ENCODE results near the gene CPSF3. TPM values are rescaled to one million over a fixed set of nuclear protein-coding genes. Genes with fewer than 3 reads are reported as not detected.

Gene CPSF3
- total RNA-seq, 2 donors from 2014 or later, result 46.6 to 58.4 TPM

- DNase-seq (ENCODE audit: low spot score) (no peak), ATAC-seq (no peak)
- H3K4me3 Mint-ChIP-seq, result no peak overlapping the region
- H3K27me3 Mint-ChIP-seq, result no peaks in the 10 kb centered on the region
- no peaks in the 10 kb centered on the region for H3K4me1 Mint-ChIP-seq (ENCODE audit: low read depth in 2 of 2)
- H3K9me3 Mint-ChIP-seq, result no peaks in the 10 kb centered on the region
- H3K36me3 Mint-ChIP-seq, result no peaks in the 10 kb centered on the region
- no peak overlapping the region for H3K27ac Mint-ChIP-seq
Observed at GRCh38 chr2:9401646-9402371, 21.6 kb upstream of the CPSF3 start.

GRCh38 chr2:9403924-9404323, 19.5 kb upstream of the CPSF3 start:
- no peaks in the 10 kb centered on the region for H3K27me3 Mint-ChIP-seq
- no peak overlapping the region for H3K4me3 Mint-ChIP-seq
- no peak for ATAC-seq
- no peaks in the 10 kb centered on the region for H3K9me3 Mint-ChIP-seq
- no peaks in the 10 kb centered on the region for H3K4me1 Mint-ChIP-seq (ENCODE audit: low read depth in 2 of 2)
- H3K27ac Mint-ChIP-seq, result no peak overlapping the region
- DNase-seq (ENCODE audit: low spot score), result no peak
- H3K36me3 Mint-ChIP-seq, result no peaks in the 10 kb centered on the region

- ATAC-seq (no peak), DNase-seq (ENCODE audit: low spot score) (no peak)
- Mint-ChIP-seq H3K27ac (no peak overlapping the region), H3K4me3 (no peak overlapping the region), H3K4me1 (ENCODE audit: low read depth in 2 of 2) (no peaks in the 10 kb centered on the region), H3K9me3 (no peaks in the 10 kb centered on the region), H3K36me3 (no peaks in the 10 kb centered on the region), H3K27me3 (no peaks in the 10 kb centered on the region)
Observed at GRCh38 chr2:9404451-9404850, 19.0 kb upstream of the CPSF3 start.

GRCh38 chr2:9405636-9406035, 17.8 kb upstream of the CPSF3 start:
- ATAC-seq (no peak), DNase-seq (ENCODE audit: low spot score) (no peak)
- Mint-ChIP-seq H3K27ac (no peak overlapping the region), H3K4me1 (ENCODE audit: low read depth in 2 of 2) (peaks cover 0 to under 1% of the 10 kb centered on the region in 2 donors), H3K4me3 (no peak overlapping the region), H3K36me3 (peaks cover under 1% of the 10 kb centered on the region), H3K9me3 (no peaks in the 10 kb centered on the region), H3K27me3 (no peaks in the 10 kb centered on the region)

- Mint-ChIP-seq H3K27ac (no peak overlapping the region), H3K27me3 (no peaks in the 10 kb centered on the region), H3K36me3 (peaks cover 6% of the 10 kb centered on the region), H3K4me1 (ENCODE audit: low read depth in 2 of 2) (peaks cover 0 to 4% of the 10 kb centered on the region in 2 donors), H3K4me3 (no peak overlapping the region), H3K9me3 (no peaks in the 10 kb centered on the region)
- ATAC-seq, result no peak
- DNase-seq (ENCODE audit: low spot score), result no peak
Observed at GRCh38 chr2:9406529-9407362, 16.7 kb upstream of the CPSF3 start.

- Mint-ChIP-seq H3K4me3 (no peak overlapping the region), H3K9me3 (no peaks in the 10 kb centered on the region), H3K36me3 (peaks cover 6% of the 10 kb centered on the region), H3K4me1 (ENCODE audit: low read depth in 2 of 2) (peaks cover 0 to 4% of the 10 kb centered on the region in 2 donors), H3K27ac (no peak overlapping the region), H3K27me3 (no peaks in the 10 kb centered on the region)
- no peak for ATAC-seq
- DNase-seq (ENCODE audit: low spot score), result no peak
Observed at GRCh38 chr2:9407363-9407811, 16.1 kb upstream of the CPSF3 start.

- Mint-ChIP-seq H3K36me3 (peaks cover 6% of the 10 kb centered on the region), H3K9me3 (no peaks in the 10 kb centered on the region)
Observed at GRCh38 chr2:9408641-9409151, 14.8 kb upstream of the CPSF3 start.

GRCh38 chr2:9410108-9410507, 13.3 kb upstream of the CPSF3 start:
- Mint-ChIP-seq H3K36me3 (peaks cover 12% of the 10 kb centered on the region), H3K4me1 (ENCODE audit: low read depth in 2 of 2) (peaks cover 11 to 15% of the 10 kb centered on the region in 2 donors), H3K27ac (no peak overlapping the region), H3K4me3 (no peak overlapping the region), H3K9me3 (no peaks in the 10 kb centered on the region), H3K27me3 (no peaks in the 10 kb centered on the region)
- ATAC-seq (peak in 1 of 2 donors; percentile 36), DNase-seq (ENCODE audit: low spot score) (no peak)

More at GRCh38 chr2:9408641-9409151, 14.8 kb upstream of the CPSF3 start:
- Mint-ChIP-seq H3K27me3 (no peaks in the 10 kb centered on the region), H3K4me3 (no peak overlapping the region), H3K4me1 (ENCODE audit: low read depth in 2 of 2) (peaks cover under 1 to 5% of the 10 kb centered on the region in 2 donors), H3K27ac (no peak overlapping the region)
- ATAC-seq (no peak), DNase-seq (ENCODE audit: low spot score) (no peak)

- H3K27me3 Mint-ChIP-seq, result no peaks in the 10 kb centered on the region
Observed at GRCh38 chr2:9412781-9413180, 10.7 kb upstream of the CPSF3 start.

GRCh38 chr2:9415516-9416169, 7.8 kb upstream of the CPSF3 start:
- no peak for ATAC-seq
- H3K27ac Mint-ChIP-seq, result no peak overlapping the region
- no peaks in the 10 kb centered on the region for H3K27me3 Mint-ChIP-seq
- no peak overlapping the region for H3K4me3 Mint-ChIP-seq
- H3K4me1 Mint-ChIP-seq (ENCODE audit: low read depth in 2 of 2), result peaks cover 40 to 48% of the 10 kb centered on the region in 2 donors
- peaks cover 28% of the 10 kb centered on the region for H3K36me3 Mint-ChIP-seq
- H3K9me3 Mint-ChIP-seq, result no peaks in the 10 kb centered on the region
- DNase-seq (ENCODE audit: low spot score), result no peak

More at GRCh38 chr2:9412781-9413180, 10.7 kb upstream of the CPSF3 start:
- Mint-ChIP-seq H3K27ac (no peak overlapping the region), H3K36me3 (peaks cover 19% of the 10 kb centered on the region), H3K4me1 (ENCODE audit: low read depth in 2 of 2) (peaks cover 28 to 30% of the 10 kb centered on the region in 2 donors), H3K9me3 (no peaks in the 10 kb centered on the region), H3K4me3 (no peak overlapping the region)
- no peak for ATAC-seq
- no peak for DNase-seq (ENCODE audit: low spot score)

- no peak for DNase-seq (ENCODE audit: low spot score)
- no peak overlapping the region for H3K4me3 Mint-ChIP-seq
- H3K4me1 Mint-ChIP-seq (ENCODE audit: low read depth in 2 of 2), result peaks cover 38 to 49% of the 10 kb centered on the region in 2 donors
- no peak for ATAC-seq
- H3K27ac Mint-ChIP-seq, result peak overlapping the region in 1 of 2 donors; percentile 35
- H3K9me3 Mint-ChIP-seq, result no peaks in the 10 kb centered on the region
- peaks cover 21% of the 10 kb centered on the region for H3K36me3 Mint-ChIP-seq
- H3K27me3 Mint-ChIP-seq, result no peaks in the 10 kb centered on the region
Observed at GRCh38 chr2:9416267-9416961, 7.0 kb upstream of the CPSF3 start.

- Mint-ChIP-seq H3K4me3 (no peak overlapping the region), H3K27ac (peak overlapping the region in 1 of 2 donors; percentile 35), H3K36me3 (peaks cover 25% of the 10 kb centered on the region), H3K27me3 (no peaks in the 10 kb centered on the region), H3K9me3 (no peaks in the 10 kb centered on the region), H3K4me1 (ENCODE audit: low read depth in 2 of 2) (peaks cover 42 to 53% of the 10 kb centered on the region in 2 donors)
- peak; percentile 68 to 73 for ATAC-seq
- DNase-seq (ENCODE audit: low spot score), result no peak
Observed at GRCh38 chr2:9416962-9417316, 6.5 kb upstream of the CPSF3 start.

- Mint-ChIP-seq H3K36me3 (peaks cover 30% of the 10 kb centered on the region), H3K27me3 (no peaks in the 10 kb centered on the region), H3K27ac (peak overlapping the region in 1 of 2 donors; percentile 35), H3K9me3 (no peaks in the 10 kb centered on the region), H3K4me3 (peak overlapping the region; percentile 10), H3K4me1 (ENCODE audit: low read depth in 2 of 2) (peaks cover 48 to 61% of the 10 kb centered on the region in 2 donors)
- ATAC-seq (no peak), DNase-seq (ENCODE audit: low spot score) (no peak)
Observed at GRCh38 chr2:9417725-9418124, 5.7 kb upstream of the CPSF3 start.

All from natural killer cell treated with Interleukin-12 subunit alpha and Interleukin-12 subunit beta and Interleukin-15 and Interleukin-18, amount 100 ng/mL, for 72 hours (primary cell).